ENCODE measurements around the gene LRP1B. TPM values are rescaled to one million over a fixed set of nuclear protein-coding genes. Genes with fewer than 3 reads are reported as not detected.

Gene LRP1B
- total and polyA plus RNA-seq, 2 donors from 2014 or later, result 0.69 to 1.2 TPM

GRCh38 chr2:141103216-141103615, 1027.6 kb downstream of the LRP1B start:
- DNase-seq (no peak), FAIRE-seq (no peak)
- intact Hi-C loops (cut with DNase I), result no loop called here
- H3K9ac ChIP-seq (ENCODE audit: low read length in 3 of 3), result no peak overlapping the region
- H3K27ac ChIP-seq (ENCODE audit: low read depth in 2 of 2, low read length in 2 of 2), result no peak overlapping the region
- no peak for TF ChIP-seq CTCF (IDR thresholded peaks at IDR 0.05; ENCODE audit: borderline replicate concordance, extremely low read depth, insufficient read depth)
- no peak overlapping the region for H3K4me3 ChIP-seq (ENCODE audit: low read length in 3 of 3)
- H3K27me3 ChIP-seq (ENCODE audit: control insufficient read depth, insufficient read depth, low read length), result no peaks in the 10 kb centered on the region
- H3K9me3 ChIP-seq (ENCODE audit: control insufficient read depth in 2 of 3, insufficient read depth in 1 of 3, low read length in 3 of 3), result no peaks in the 10 kb centered on the region
- no peaks in the 10 kb centered on the region for H3K36me3 ChIP-seq (ENCODE audit: control insufficient read depth in 2 of 3, insufficient read depth in 3 of 3, low read length in 3 of 3)
- H3K4me1 ChIP-seq (ENCODE audit: control insufficient read depth in 2 of 3, insufficient read depth in 2 of 3, low read depth in 1 of 3, low read length in 3 of 3), result no peaks in the 10 kb centered on the region

- no peak for FAIRE-seq
Measured at GRCh38 chr2:141079231-141079630, 1051.6 kb downstream of the LRP1B start.

GRCh38 chr2:141075753-141076152, 1055.1 kb downstream of the LRP1B start:
- TF ChIP-seq CTCF (IDR thresholded peaks at IDR 0.05; ENCODE audit: borderline replicate concordance, extremely low read depth, insufficient read depth), result no peak
- no peak for FAIRE-seq
- no peak overlapping the region for H3K9ac ChIP-seq (ENCODE audit: low read length in 3 of 3)
- no peaks in the 10 kb centered on the region for H3K9me3 ChIP-seq (ENCODE audit: control insufficient read depth in 2 of 3, insufficient read depth in 1 of 3, low read length in 3 of 3)
- no peaks in the 10 kb centered on the region for H3K36me3 ChIP-seq (ENCODE audit: control insufficient read depth in 2 of 3, insufficient read depth in 3 of 3, low read length in 3 of 3)
- no peaks in the 10 kb centered on the region for H3K4me1 ChIP-seq (ENCODE audit: control insufficient read depth in 2 of 3, insufficient read depth in 2 of 3, low read depth in 1 of 3, low read length in 3 of 3)
- DNase-seq, result no peak
- H3K27me3 ChIP-seq (ENCODE audit: control insufficient read depth, insufficient read depth, low read length), result no peaks in the 10 kb centered on the region
- intact Hi-C loops (cut with DNase I), result no loop called here
- no peak overlapping the region for H3K4me3 ChIP-seq (ENCODE audit: low read length in 3 of 3)
- no peak overlapping the region for H3K27ac ChIP-seq (ENCODE audit: low read depth in 2 of 2, low read length in 2 of 2)

More at GRCh38 chr2:141079231-141079630, 1051.6 kb downstream of the LRP1B start:
- Histone ChIP-seq H3K27me3 (ENCODE audit: control insufficient read depth, insufficient read depth, low read length) (no peaks in the 10 kb centered on the region), H3K9ac (ENCODE audit: low read length in 3 of 3) (no peak overlapping the region), H3K36me3 (ENCODE audit: control insufficient read depth in 2 of 3, insufficient read depth in 3 of 3, low read length in 3 of 3) (no peaks in the 10 kb centered on the region), H3K27ac (ENCODE audit: low read depth in 2 of 2, low read length in 2 of 2) (no peak overlapping the region), H3K9me3 (ENCODE audit: control insufficient read depth in 2 of 3, insufficient read depth in 1 of 3, low read length in 3 of 3) (no peaks in the 10 kb centered on the region), H3K4me3 (ENCODE audit: low read length in 3 of 3) (no peak overlapping the region), H3K4me1 (ENCODE audit: control insufficient read depth in 2 of 3, insufficient read depth in 2 of 3, low read depth in 1 of 3, low read length in 3 of 3) (no peaks in the 10 kb centered on the region)
- TF ChIP-seq CTCF (IDR thresholded peaks at IDR 0.05; ENCODE audit: borderline replicate concordance, extremely low read depth, insufficient read depth), result no peak
- intact Hi-C loops (cut with DNase I), result no loop called here
- DNase-seq, result no peak

- Histone ChIP-seq H3K9ac (ENCODE audit: low read length in 3 of 3) (no peak overlapping the region), H3K27me3 (ENCODE audit: control insufficient read depth, insufficient read depth, low read length) (no peaks in the 10 kb centered on the region), H3K4me1 (ENCODE audit: control insufficient read depth in 2 of 3, insufficient read depth in 2 of 3, low read depth in 1 of 3, low read length in 3 of 3) (no peaks in the 10 kb centered on the region), H3K27ac (ENCODE audit: low read depth in 2 of 2, low read length in 2 of 2) (no peak overlapping the region), H3K36me3 (ENCODE audit: control insufficient read depth in 2 of 3, insufficient read depth in 3 of 3, low read length in 3 of 3) (no peaks in the 10 kb centered on the region), H3K9me3 (ENCODE audit: control insufficient read depth in 2 of 3, insufficient read depth in 1 of 3, low read length in 3 of 3) (no peaks in the 10 kb centered on the region), H3K4me3 (ENCODE audit: low read length in 3 of 3) (no peak overlapping the region)
- intact Hi-C loops (cut with DNase I), result no loop called here
- FAIRE-seq (no peak), DNase-seq (no peak)
- no peak for TF ChIP-seq CTCF (IDR thresholded peaks at IDR 0.05; ENCODE audit: borderline replicate concordance, extremely low read depth, insufficient read depth)
Measured at GRCh38 chr2:141068053-141068682, 1062.6 kb downstream of the LRP1B start.
